AG04449 (cell line): ENCODE data around the gene AGAP1.

Experiments used
- CTCF ChIA-PET: fragments of 350-600 bp; formaldehyde crosslinking; extraction: SDS; loops from one replicate; lab custom pipeline; 2021; ENCODE audit warnings: antibody characterized with exemption; lab: Yijun Ruan, JAX
- POLR2A ChIA-PET: fragments of 400-600, 350-600 bp; formaldehyde crosslinking; extraction: SDS; loops from one replicate; lab custom pipeline; 2020; ENCODE audit warnings: antibody characterized with exemption, inconsistent platforms; lab: Yijun Ruan, JAX
- DNase-seq: peaks from one replicate; pipeline ENCODE4 v3.0.0-alpha.2; 2010; ENCODE audit warnings: low read depth, low spot score
- H3K4me3 ChIP-seq: 2 replicates; pipeline ENCODE4 v1.5.1; 2011; ENCODE audit warnings: low read depth, mild to moderate bottlenecking, control low read depth, low read length
- TF ChIP-seq, protein P1 (sequence below): IDR thresholded peaks from one replicate; pipeline ENCODE4 v1.5.1; 2011; ENCODE audit warnings: mild to moderate bottlenecking, moderate library complexity, low read length, control low read depth, inconsistent platforms; ENCODE audit not compliant: insufficient read depth; ENCODE audit errors: missing control alignments

The AGAP1 gene

DNA sequence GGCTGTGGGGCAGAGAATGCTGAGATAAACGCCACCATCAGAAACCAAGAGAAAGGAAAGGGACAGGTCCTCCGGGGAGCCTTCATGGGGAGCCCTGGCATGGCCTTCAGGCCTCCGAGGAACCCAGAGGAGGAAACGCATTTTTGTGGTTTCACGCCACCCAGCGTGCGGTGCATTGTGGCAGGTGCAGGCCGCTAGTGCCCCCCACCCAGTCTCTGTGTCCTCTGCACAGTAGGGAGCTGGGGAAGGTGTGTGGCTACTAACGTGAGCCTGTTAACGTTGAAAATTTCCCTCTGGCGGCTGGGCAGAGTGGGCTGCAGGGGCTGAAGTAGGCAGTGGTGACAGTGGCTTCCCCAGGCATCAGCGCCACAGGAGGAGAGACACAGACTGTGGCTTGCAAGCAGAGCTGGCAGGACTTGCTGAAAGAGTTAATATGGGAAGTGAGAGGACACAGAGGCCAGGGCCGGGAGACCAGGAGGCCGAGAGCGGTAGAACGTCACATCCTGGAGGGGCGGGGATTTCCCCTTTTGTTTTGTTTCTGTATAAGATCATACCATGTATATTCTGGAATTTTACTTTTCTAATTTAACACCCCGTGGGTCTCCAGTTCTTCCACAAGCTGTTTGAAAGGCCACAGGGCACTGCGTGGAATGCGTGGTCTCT lies 507.5 kb downstream of the AGAP1 start:
- ChIA-PET POLR2A (no interaction called here), CTCF (no interaction called here)
- DNase-seq, result no peak
- H3K4me3 ChIP-seq, result no peak overlapping the region
- TF ChIP-seq, protein P1, sequence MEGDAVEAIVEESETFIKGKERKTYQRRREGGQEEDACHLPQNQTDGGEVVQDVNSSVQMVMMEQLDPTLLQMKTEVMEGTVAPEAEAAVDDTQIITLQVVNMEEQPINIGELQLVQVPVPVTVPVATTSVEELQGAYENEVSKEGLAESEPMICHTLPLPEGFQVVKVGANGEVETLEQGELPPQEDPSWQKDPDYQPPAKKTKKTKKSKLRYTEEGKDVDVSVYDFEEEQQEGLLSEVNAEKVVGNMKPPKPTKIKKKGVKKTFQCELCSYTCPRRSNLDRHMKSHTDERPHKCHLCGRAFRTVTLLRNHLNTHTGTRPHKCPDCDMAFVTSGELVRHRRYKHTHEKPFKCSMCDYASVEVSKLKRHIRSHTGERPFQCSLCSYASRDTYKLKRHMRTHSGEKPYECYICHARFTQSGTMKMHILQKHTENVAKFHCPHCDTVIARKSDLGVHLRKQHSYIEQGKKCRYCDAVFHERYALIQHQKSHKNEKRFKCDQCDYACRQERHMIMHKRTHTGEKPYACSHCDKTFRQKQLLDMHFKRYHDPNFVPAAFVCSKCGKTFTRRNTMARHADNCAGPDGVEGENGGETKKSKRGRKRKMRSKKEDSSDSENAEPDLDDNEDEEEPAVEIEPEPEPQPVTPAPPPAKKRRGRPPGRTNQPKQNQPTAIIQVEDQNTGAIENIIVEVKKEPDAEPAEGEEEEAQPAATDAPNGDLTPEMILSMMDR, result no peak

DNA sequence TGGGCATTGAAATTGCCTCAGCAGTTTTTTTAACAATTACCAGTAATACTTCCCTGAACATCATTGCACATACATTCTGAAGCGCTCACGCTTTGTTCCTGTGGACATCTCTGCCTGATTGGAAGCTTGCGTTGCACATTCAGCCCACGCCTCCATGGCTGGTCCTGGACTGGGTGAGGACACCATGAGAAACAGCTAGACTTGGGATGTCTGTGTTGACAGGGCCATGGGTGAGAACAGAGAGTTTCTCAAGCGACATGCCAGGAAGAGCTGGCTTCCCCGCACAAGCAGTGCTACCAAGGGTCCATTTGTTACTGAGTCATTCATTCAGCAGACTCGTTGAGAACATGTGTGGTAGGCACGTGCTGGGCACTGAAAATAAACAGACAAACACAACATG lies 508.0 kb downstream of the AGAP1 start:
- TF ChIP-seq, protein P1, result no peak
- no peak overlapping the region for H3K4me3 ChIP-seq
- CTCF ChIA-PET, result no interaction called here
- DNase-seq, result no peak
- POLR2A ChIA-PET, result no interaction called here

DNA sequence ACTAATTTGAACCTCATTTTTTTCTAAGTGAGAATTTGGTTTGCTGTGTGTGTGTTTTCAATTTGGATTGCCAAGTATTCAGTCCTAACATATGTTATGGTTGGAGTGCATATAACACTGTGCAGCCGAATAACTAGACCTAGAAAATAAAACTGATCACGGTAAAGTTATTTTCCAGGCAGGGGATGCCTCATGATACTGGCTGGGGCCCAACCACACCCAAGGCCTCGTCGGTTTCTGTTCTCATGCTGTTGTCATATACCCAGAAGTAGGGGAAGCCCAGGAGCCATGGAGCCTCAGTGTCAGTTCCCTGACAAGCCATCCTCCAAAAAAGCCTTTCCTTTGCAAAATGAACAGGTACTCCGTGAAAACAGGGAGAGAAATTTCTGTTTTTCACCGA lies 514.2 kb downstream of the AGAP1 start:
- TF ChIP-seq, protein P1, result no peak
- DNase-seq, result no peak
- H3K4me3 ChIP-seq, result no peak overlapping the region
- ChIA-PET CTCF (no interaction called here), POLR2A (no interaction called here)

DNA sequence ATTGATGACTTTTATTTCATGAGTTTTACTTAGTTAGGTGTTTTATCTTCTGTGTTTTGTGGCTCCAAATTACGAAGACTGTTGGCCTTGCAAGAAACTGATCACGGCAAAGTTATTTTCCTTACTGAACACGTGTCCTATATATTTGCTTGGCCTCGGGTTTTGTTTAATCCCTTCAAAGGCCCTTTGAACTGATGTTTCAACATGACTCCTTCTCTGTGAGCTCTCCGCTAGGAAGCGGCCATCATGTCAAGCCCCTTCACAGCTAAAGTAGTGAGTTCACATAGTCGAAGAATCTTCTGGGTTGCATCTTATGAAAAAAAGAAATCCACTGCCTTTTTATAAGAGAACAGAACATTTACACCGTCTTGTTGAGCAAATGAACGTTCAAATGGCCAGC lies 515.0 kb downstream of the AGAP1 start:
- no peak for DNase-seq
- H3K4me3 ChIP-seq, result no peak overlapping the region
- POLR2A ChIA-PET, result no interaction called here

DNA sequence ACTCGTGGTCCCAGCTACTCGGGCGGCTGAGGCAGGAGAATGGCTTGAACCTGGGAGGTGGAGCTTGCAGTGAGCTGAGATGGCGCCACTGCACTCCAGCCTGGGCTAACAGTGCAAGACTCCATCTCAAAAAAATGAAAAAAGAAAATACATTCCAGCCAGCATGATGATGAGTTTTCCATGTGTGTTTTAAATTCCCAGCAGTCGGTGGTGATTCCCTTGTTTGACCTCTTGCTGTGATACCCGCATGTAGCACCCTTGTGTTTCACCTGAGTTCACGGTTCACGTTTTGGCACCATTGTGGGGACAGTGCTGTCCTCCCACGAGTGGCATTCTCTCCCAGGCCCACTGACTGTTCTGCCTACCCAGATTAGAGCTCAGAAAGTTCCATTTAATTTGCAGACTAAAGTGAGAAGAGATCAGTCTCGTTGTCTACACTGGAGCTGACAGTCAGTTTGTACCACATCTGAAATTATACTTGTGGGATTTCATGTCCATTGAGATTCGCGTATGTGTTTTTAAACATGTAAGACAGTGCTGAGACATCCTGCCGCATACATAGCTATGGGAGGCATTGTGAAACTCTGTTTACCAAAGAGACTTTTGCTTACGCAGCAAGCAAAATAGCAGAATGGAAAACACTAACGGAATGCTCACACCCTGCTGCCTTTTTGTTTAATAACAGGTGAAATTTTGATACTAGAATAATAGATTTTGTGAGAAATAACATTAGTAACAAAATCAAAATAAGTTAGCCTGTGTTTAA lies 517.3 kb downstream of the AGAP1 start:
- POLR2A ChIA-PET, result no interaction called here
- CTCF ChIA-PET, result no interaction called here
- no peak overlapping the region for H3K4me3 ChIP-seq
- no peak for DNase-seq
- TF ChIP-seq, protein P1, result no peak

More for the DNA sequence above, 515.0 kb downstream of the AGAP1 start:
- CTCF ChIA-PET, result no interaction called here
- TF ChIP-seq, protein P1, result no peak

DNA sequence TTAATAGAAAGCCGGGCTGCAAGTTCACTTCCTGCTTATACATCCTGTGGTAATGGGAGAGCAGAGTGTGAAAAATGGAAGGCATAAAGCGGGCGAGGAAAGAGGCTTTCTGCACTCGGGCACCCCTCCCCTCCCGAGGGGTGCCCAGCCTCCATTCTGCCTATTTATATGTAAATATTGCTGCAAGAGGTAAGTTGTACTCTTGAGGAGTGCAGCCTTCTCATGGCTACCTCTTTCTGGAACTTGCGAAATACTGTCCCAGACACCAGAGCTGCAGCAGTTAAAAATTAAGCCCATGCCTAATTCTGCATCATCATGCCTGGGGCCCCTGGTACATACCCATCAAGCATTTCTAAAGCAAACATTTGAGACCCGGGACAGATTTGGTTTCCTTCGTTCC lies 518.3 kb downstream of the AGAP1 start:
- POLR2A ChIA-PET, result no interaction called here
- CTCF ChIA-PET, result no interaction called here
- DNase-seq, result no peak
- TF ChIP-seq, protein P1, result no peak
- H3K4me3 ChIP-seq, result no peak overlapping the region
